Prostate gland (tissue), 2 donors: ENCODE measurements around the gene TIMP3. TPM values are rescaled to one million over a fixed set of nuclear protein-coding genes. Genes with fewer than 3 reads are reported as not detected.

Source experiments
- DNase-seq: peaks from one replicate; pipeline ENCODE4 v3.0.0-alpha.2; 2019; ENCODE audit warnings: low spot score
- H3K27ac ChIP-seq, 2 donors: fragments of 200-600 bp; sonication (generic); 2 replicates each; pipeline ENCODE4 v1.5.1; 2017 to 2019
- H3K27me3 ChIP-seq: fragments of 200-600 bp; sonication (generic); replicated peaks from 2 replicates; pipeline ENCODE4 v1.5.1; 2019; ENCODE audit not compliant: insufficient read depth
- H3K36me3 ChIP-seq, 2 donors: fragments of 200-600 bp; sonication (generic); 1 replicate in 1 of 2; 2 replicates in 1 of 2; pipeline versions ENCODE4 v1.5.1 to v1.8.1; 2017 to 2019
- H3K4me1 ChIP-seq: fragments of 200-600 bp; sonication (generic); replicated peaks from 2 replicates; pipeline ENCODE4 v1.5.1; 2019
- H3K4me3 ChIP-seq, 2 donors: fragments of 200-600 bp; sonication (generic); 2 replicates each; pipeline ENCODE4 v1.5.1; 2017 to 2019
- H3K9me3 ChIP-seq: fragments of 200-600 bp; sonication (generic); 2 replicates; pipeline ENCODE4 v1.5.1; 2017
- CTCF ChIP-seq, 4 experiments: fragments of 200-600 bp in 2 of 4; fragments of 450-650 bp in 2 of 4; sonication (generic) in 2 of 4; IDR thresholded peaks; 1 replicate in 3 of 4; 2 replicates in 1 of 4; pipeline ENCODE4 v1.5.1; 2016 to 2019; ENCODE audit warnings: antibody characterized with exemption in 4 of 4, mild to moderate bottlenecking in 2 of 4, moderate library complexity in 2 of 4
- POLR2A ChIP-seq: fragments of 450-650 bp; IDR thresholded peaks from one replicate; pipeline ENCODE4 v1.6.1; 2016; ENCODE audit warnings: antibody characterized with exemption, mild to moderate bottlenecking
- POLR2AphosphoS5 ChIP-seq: sonication (generic); formaldehyde crosslinking; IDR thresholded peaks from one replicate; pipeline ENCODE4 v1.6.1; 2017; ENCODE audit warnings: antibody characterized with exemption
- WGBS: methylation state at CpG from one replicate; pipeline ENCODE4 v1.1.5; 2018; 5-methylcytosine and 5-hydroxymethylcytosine counted together
- intact Hi-C: fragments of 100-400 bp; cut with DNase I; formaldehyde crosslinking; loops from one replicate; pipeline ENCODE4 v1.14.2; 2022
- total RNA-seq, 2 donors: library from RNA; depleted of rRNA; stranded (reverse); fragments of >200 nt; gene quantifications; one replicate each; pipeline ENCODE4 v1.1.0, GENCODE V29; 2016

TIMP3 gene
- total RNA-seq, 2 donors from 2014 or later: 148 to 397 TPM

- no peaks in the 10 kb centered on the region for H3K36me3 ChIP-seq
- no peak overlapping the region for H3K4me3 ChIP-seq
- intact Hi-C loops: no loop called here
- DNase-seq: no peak
- H3K9me3 ChIP-seq: no peaks in the 10 kb centered on the region
- H3K4me1 ChIP-seq: no peaks in the 10 kb centered on the region
- WGBS: 98% methylated on average over 2 of the region's 2 CpGs
- TF ChIP-seq POLR2A (no peak), POLR2AphosphoS5 (no peak), CTCF (IDR thresholded peaks at IDR 0.05) (no peak)
- peak overlapping the region; percentile 3 to 4 for H3K27ac ChIP-seq
- H3K27me3 ChIP-seq: no peaks in the 10 kb centered on the region
Measured at GRCh38 chr22:32780726-32781310, 20.7 kb upstream of the TIMP3 start.

- TF ChIP-seq CTCF (IDR thresholded peaks at IDR 0.05) (no peak), POLR2A (no peak), POLR2AphosphoS5 (no peak)
- H3K27ac ChIP-seq: peak overlapping the region in 1 of 2 donors; percentile 3
- no peaks in the 10 kb centered on the region for H3K4me1 ChIP-seq
- no peak for DNase-seq
- H3K4me3 ChIP-seq: no peak overlapping the region
- 82% methylated on average over 1 of the region's 1 CpG for WGBS
- intact Hi-C loops: no loop called here
- H3K36me3 ChIP-seq: no peaks in the 10 kb centered on the region
- H3K27me3 ChIP-seq: no peaks in the 10 kb centered on the region
- H3K9me3 ChIP-seq: no peaks in the 10 kb centered on the region
Measured at GRCh38 chr22:32781695-32782094, 19.8 kb upstream of the TIMP3 start.

GRCh38 chr22:32785321-32786026 lies 16.0 kb upstream of the TIMP3 start:
- H3K9me3 ChIP-seq: no peaks in the 10 kb centered on the region
- no peak overlapping the region for H3K27ac ChIP-seq
- no peak overlapping the region for H3K4me3 ChIP-seq
- intact Hi-C loops: no loop called here
- no peaks in the 10 kb centered on the region for H3K4me1 ChIP-seq
- WGBS: 92% methylated on average over 5 of the region's 5 CpGs
- DNase-seq: no peak
- no peaks in the 10 kb centered on the region for H3K36me3 ChIP-seq
- no peaks in the 10 kb centered on the region for H3K27me3 ChIP-seq
- TF ChIP-seq CTCF (IDR thresholded peaks at IDR 0.05) (no peak), POLR2AphosphoS5 (no peak), POLR2A (no peak)

GRCh38 chr22:32786027-32786418 lies 15.5 kb upstream of the TIMP3 start:
- TF ChIP-seq POLR2A (no peak), POLR2AphosphoS5 (no peak), CTCF (IDR thresholded peaks at IDR 0.05) (no peak)
- DNase-seq: no peak

More at GRCh38 chr22:32786027-32786418, 15.5 kb upstream of the TIMP3 start:
- H3K27me3 ChIP-seq: no peaks in the 10 kb centered on the region
- H3K27ac ChIP-seq: no peak overlapping the region
- no peaks in the 10 kb centered on the region for H3K9me3 ChIP-seq
- WGBS: 88% methylated on average over 2 of the region's 2 CpGs
- no peak overlapping the region for H3K4me3 ChIP-seq
- H3K36me3 ChIP-seq: no peaks in the 10 kb centered on the region
- intact Hi-C loops: no loop called here
- H3K4me1 ChIP-seq: no peaks in the 10 kb centered on the region
